HepG2 (cell line): Measurements from ENCODE around the gene SP140L. TPM values are rescaled to one million over a fixed set of nuclear protein-coding genes. Genes with fewer than 3 reads are reported as not detected.

ENCODE experiments used
- GATAD2A ChIP-seq: IDR thresholded peaks from 2 replicates; pipeline ENCODE4 v1.6.1; 2016
- KDM2A ChIP-seq: sonication (generic); formaldehyde crosslinking; IDR thresholded peaks from 2 replicates; pipeline ENCODE4 v1.4.0; 2020; ENCODE audit warnings: low read depth, missing genetic modification reagents, borderline replicate concordance
- KDM5A ChIP-seq: fragments of 200-600 bp; sonication (generic); IDR thresholded peaks from 2 replicates; pipeline ENCODE4 v1.7.0; 2018; ENCODE audit warnings: antibody characterized with exemption, mild to moderate bottlenecking, low read length, borderline replicate concordance
- KLF13 ChIP-seq: sonication (generic); formaldehyde crosslinking; IDR thresholded peaks from 2 replicates; pipeline ENCODE4 v1.4.0; 2020; ENCODE audit warnings: mild to moderate bottlenecking, missing genetic modification reagents
- MYNN ChIP-seq: sonication (generic); formaldehyde crosslinking; IDR thresholded peaks from 2 replicates; pipeline ENCODE4 v1.4.0; 2020; ENCODE audit warnings: mild to moderate bottlenecking, low read depth, missing genetic modification reagents
- TBX2 ChIP-seq: sonication (generic); formaldehyde crosslinking; IDR thresholded peaks from 2 replicates; pipeline ENCODE4 v1.5.0; 2020; ENCODE audit warnings: missing genetic modification reagents, mild to moderate bottlenecking, borderline replicate concordance
- ZC3H13 ChIP-seq: sonication (generic); formaldehyde crosslinking; IDR thresholded peaks from 2 replicates; pipeline ENCODE4 v1.8.1; 2023; ENCODE audit warnings: mild to moderate bottlenecking, missing genetic modification reagents, moderate library complexity
- ZNF329 ChIP-seq: sonication (generic); formaldehyde crosslinking; IDR thresholded peaks from 2 replicates; pipeline ENCODE4 v1.9.0; 2021; ENCODE audit warnings: low read depth, mild to moderate bottlenecking, missing genetic modification reagents
- polyA plus RNA-seq, 8 experiments: library from polyadenylated mRNA; depleted of rRNA in 3 of 8; stranded (reverse) in 7 of 8; unstranded in 1 of 8; fragments of >200 nt; fragmentation: Illumina TruSeq in 4 of 8; extraction: Trizol in 4 of 8; gene quantifications; 2 replicates each; pipeline versions ENCODE4 v1.2.1 to v1.2.3, GENCODE V29; 2011 to 2016; ENCODE audit warnings: low read depth in 4 of 8, missing spikeins in 1 of 8, mixed read lengths in 1 of 8; ENCODE audit not compliant: insufficient read depth in 1 of 8
- total RNA-seq, 5 experiments: library from RNA; depleted of rRNA; stranded (reverse); fragments of >200 nt; fragmentation: Illumina TruSeq; extraction: Trizol; gene quantifications; 2 replicates each; pipeline ENCODE4 v1.2.3, GENCODE V29; 2016; ENCODE audit warnings: low read depth in 1 of 5
- TF ChIP-seq, protein P1 (sequence below): sonication (generic); formaldehyde crosslinking; IDR thresholded peaks from one replicate; pipeline ENCODE4 v1.5.1; 2020; ENCODE audit warnings: mild to moderate bottlenecking, missing genetic modification reagents; ENCODE audit errors: not compliant biosample characterization
- TF ChIP-seq, protein P2 (sequence below): sonication (generic); formaldehyde crosslinking; IDR thresholded peaks from 2 replicates; pipeline ENCODE4 v1.4.0; 2020; ENCODE audit warnings: missing genetic modification reagents

SP140L gene
- total and polyA plus RNA-seq, 2 of the 13 experiments (the other 11 are each of a cell fraction or from before 2014, with no cell fraction given) = 10.9 to 17.5 TPM

DNA sequence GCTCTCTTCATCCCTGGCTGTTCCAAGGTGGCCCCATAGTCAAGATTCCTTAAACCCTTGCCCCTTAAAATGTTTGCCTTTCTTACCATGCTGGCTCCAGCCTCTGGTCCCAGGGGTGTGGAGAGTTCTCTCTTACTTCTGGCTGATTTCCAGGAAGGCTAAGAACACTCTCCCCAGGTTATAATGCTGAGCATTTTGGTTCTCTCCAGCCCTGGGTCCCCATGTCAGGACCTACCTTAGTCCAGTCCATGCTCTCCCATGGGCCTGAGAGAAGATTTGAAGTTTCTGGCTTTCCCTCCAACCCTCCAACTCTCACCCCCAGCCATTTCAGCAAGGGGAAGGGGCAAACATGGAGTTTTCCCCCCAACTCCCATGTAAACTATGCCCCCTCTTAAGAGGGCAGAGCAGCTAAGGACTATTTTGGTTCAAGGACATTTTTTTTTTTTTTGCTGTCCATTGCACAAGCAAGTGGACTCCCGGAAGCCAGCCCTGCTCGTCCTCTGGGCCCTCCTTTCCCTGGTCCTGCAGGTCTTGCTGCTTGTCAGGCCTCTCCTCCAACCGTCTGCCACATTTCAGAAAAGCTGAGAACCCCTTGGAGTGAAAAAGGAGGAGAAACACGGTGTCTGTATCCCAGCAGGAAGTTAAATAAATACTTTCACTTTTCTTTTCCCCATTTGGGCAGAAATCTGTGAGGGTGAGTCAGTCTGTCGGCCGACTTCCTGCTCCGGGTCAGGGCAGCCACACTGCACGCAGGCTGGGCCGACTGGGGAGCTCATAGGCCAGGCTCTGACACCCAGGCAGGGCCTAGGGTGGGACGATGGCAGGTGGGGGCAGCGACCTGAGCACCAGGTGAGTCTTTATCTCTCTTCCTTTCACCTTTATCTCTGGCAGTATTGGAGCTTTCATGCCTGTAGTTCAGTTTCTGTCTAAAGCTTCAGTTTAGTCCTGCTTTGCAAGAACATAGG lies at the start of gene SP140L (continued):
- TF ChIP-seq, protein P1, sequence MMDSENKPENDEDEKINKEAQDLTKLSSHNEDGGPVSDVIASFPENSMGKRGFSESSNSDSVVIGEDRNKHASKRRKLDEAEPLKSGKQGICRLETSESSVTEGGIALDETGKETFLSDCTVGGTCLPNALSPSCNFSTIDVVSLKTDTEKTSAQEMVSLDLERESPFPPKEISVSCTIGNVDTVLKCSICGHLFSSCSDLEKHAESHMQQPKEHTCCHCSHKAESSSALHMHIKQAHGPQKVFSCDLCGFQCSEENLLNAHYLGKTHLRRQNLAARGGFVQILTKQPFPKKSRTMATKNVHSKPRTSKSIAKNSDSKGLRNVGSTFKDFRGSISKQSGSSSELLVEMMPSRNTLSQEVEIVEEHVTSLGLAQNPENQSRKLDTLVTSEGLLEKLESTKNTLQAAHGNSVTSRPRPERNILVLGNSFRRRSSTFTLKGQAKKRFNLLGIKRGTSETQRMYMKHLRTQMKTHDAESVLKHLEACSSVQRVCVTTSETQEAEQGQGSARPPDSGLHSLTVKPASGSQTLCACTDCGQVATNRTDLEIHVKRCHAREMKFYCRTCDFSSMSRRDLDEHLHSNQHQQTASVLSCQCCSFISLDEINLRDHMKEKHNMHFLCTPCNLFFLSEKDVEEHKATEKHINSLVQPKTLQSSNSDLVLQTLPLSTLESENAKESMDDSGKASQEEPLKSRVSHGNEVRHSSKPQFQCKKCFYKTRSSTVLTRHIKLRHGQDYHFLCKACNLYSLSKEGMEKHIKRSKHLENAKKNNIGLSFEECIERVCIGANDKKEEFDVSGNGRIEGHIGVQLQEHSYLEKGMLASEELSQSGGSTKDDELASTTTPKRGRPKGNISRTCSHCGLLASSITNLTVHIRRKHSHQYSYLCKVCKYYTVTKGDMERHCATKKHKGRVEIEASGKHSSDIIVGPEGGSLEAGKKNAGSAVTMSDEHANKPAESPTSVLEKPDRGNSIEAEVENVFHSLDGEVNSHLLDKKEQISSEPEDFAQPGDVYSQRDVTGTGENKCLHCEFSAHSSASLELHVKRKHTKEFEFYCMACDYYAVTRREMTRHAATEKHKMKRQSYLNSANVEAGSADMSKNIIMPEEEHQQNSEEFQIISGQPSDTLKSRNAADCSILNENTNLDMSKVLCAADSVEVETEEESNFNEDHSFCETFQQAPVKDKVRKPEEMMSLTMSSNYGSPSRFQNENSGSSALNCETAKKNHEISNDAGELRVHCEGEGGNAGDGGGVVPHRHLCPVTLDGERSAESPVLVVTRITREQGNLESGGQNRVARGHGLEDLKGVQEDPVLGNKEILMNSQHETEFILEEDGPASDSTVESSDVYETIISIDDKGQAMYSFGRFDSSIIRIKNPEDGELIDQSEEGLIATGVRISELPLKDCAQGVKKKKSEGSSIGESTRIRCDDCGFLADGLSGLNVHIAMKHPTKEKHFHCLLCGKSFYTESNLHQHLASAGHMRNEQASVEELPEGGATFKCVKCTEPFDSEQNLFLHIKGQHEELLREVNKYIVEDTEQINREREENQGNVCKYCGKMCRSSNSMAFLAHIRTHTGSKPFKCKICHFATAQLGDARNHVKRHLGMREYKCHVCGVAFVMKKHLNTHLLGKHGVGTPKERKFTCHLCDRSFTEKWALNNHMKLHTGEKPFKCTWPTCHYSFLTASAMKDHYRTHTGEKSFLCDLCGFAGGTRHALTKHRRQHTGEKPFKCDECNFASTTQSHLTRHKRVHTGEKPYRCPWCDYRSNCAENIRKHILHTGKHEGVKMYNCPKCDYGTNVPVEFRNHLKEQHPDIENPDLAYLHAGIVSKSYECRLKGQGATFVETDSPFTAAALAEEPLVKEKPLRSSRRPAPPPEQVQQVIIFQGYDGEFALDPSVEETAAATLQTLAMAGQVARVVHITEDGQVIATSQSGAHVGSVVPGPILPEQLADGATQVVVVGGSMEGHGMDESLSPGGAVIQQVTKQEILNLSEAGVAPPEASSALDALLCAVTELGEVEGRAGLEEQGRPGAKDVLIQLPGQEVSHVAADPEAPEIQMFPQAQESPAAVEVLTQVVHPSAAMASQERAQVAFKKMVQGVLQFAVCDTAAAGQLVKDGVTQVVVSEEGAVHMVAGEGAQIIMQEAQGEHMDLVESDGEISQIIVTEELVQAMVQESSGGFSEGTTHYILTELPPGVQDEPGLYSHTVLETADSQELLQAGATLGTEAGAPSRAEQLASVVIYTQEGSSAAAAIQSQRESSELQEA (CRISPR knock-in tag) = no peak
- TF ChIP-seq TBX2 (CRISPR knock-in tag) (peak; percentile 37; the same call in 1 of the 2 replicates), MYNN (no peak), KDM5A (no peak), KDM2A (CRISPR knock-in tag) (peak; percentile 82), ZC3H13 (CRISPR knock-in tag) (no peak), GATAD2A (CRISPR knock-in tag) (peak; percentile 68; the same call in 1 of the 2 replicates), KLF13 (CRISPR knock-in tag) (no peak), ZNF329 (CRISPR knock-in tag) (no peak)
- TF ChIP-seq, protein P2, sequence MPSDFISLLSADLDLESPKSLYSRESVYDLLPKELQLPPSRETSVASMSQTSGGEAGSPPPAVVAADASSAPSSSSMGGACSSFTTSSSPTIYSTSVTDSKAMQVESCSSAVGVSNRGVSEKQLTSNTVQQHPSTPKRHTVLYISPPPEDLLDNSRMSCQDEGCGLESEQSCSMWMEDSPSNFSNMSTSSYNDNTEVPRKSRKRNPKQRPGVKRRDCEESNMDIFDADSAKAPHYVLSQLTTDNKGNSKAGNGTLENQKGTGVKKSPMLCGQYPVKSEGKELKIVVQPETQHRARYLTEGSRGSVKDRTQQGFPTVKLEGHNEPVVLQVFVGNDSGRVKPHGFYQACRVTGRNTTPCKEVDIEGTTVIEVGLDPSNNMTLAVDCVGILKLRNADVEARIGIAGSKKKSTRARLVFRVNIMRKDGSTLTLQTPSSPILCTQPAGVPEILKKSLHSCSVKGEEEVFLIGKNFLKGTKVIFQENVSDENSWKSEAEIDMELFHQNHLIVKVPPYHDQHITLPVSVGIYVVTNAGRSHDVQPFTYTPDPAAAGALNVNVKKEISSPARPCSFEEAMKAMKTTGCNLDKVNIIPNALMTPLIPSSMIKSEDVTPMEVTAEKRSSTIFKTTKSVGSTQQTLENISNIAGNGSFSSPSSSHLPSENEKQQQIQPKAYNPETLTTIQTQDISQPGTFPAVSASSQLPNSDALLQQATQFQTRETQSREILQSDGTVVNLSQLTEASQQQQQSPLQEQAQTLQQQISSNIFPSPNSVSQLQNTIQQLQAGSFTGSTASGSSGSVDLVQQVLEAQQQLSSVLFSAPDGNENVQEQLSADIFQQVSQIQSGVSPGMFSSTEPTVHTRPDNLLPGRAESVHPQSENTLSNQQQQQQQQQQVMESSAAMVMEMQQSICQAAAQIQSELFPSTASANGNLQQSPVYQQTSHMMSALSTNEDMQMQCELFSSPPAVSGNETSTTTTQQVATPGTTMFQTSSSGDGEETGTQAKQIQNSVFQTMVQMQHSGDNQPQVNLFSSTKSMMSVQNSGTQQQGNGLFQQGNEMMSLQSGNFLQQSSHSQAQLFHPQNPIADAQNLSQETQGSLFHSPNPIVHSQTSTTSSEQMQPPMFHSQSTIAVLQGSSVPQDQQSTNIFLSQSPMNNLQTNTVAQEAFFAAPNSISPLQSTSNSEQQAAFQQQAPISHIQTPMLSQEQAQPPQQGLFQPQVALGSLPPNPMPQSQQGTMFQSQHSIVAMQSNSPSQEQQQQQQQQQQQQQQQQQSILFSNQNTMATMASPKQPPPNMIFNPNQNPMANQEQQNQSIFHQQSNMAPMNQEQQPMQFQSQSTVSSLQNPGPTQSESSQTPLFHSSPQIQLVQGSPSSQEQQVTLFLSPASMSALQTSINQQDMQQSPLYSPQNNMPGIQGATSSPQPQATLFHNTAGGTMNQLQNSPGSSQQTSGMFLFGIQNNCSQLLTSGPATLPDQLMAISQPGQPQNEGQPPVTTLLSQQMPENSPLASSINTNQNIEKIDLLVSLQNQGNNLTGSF = no peak
